Ovary (tissue), 9 donors: Measurements from ENCODE around the gene SP2. TPM values are rescaled to one million over a fixed set of nuclear protein-coding genes. Genes with fewer than 3 reads are reported as not detected.

Experiments used
- DNase-seq, 5 donors: peaks; one replicate each; pipeline ENCODE4 v3.0.0-alpha.2; 2019 to 2020
- H3K27ac ChIP-seq, 2 donors: fragments of 200-600 bp; one replicate each; pipeline versions ENCODE4 v1.5.1 to v1.8.0; 2019 to 2022
- H3K27me3 ChIP-seq: fragments of 200-600 bp; one replicate; pipeline ENCODE4 v1.8.0; 2022
- H3K36me3 ChIP-seq: fragments of 200-600 bp; sonication (generic); one replicate; pipeline ENCODE4 v1.5.1; 2019
- H3K4me1 ChIP-seq: one replicate; pipeline ENCODE4 v1.8.1; 2013; ENCODE audit warnings: mild to moderate bottlenecking, moderate library complexity; ENCODE audit not compliant: insufficient read depth
- H3K4me3 ChIP-seq: fragments of 200-600 bp; sonication (generic); one replicate; pipeline ENCODE4 v1.5.1; 2017
- H3K9me3 ChIP-seq, 2 donors: fragments of 200-600 bp in 1 of 2; sonication (generic) in 1 of 2; one replicate each; pipeline versions ENCODE4 v1.5.1 to v1.8.1; 2013 to 2019; ENCODE audit warnings: mild to moderate bottlenecking in 1 of 2, moderate library complexity in 1 of 2
- EP300 ChIP-seq: sonication (generic); formaldehyde crosslinking; IDR thresholded peaks from one replicate; pipeline ENCODE4 v1.6.1; 2017; ENCODE audit warnings: antibody characterized with exemption
- POLR2A ChIP-seq: fragments of 450-650 bp; IDR thresholded peaks from one replicate; pipeline ENCODE4 v1.6.1; 2017; ENCODE audit warnings: antibody characterized with exemption, mild to moderate bottlenecking, moderate library complexity
- WGBS, 3 donors: extraction: QIAGEN DNeasy Blood & Tissue Kit in 1 of 3; methylation state at CpG; one replicate each; pipeline versions ENCODE4 v1.1.5 to v1.1.7; 2013 to 2017; 5-methylcytosine and 5-hydroxymethylcytosine counted together
- intact Hi-C, 4 donors: fragments of 100-400 bp; cut with DNase I; formaldehyde crosslinking; loops; one replicate each; pipeline versions ENCODE4 v1.11.0 to v1.15.1; 2022 to 2023
- polyA plus RNA-seq, 2 donors: library from polyadenylated mRNA; stranded (reverse); fragments of 200-250 nt in 1 of 2; fragments of 350-450 nt in 1 of 2; fragmentation: Illumina TruSeq in 1 of 2; extraction: RNeasy Lipid Tissue Mini Kit (QIAGEN cat#74804) in 1 of 2; gene quantifications; one replicate each; pipeline ENCODE4 v1.2.3, GENCODE V29; 2013 to 2014
- total RNA-seq, 7 donors: library from RNA; depleted of rRNA in 2 of 7; stranded (reverse); fragments of >200 nt in 2 of 7; fragmentation: NEBNext Ultra II Directional in 3 of 7; extraction: Animal tissue kit (Norgen Biotek cat#: 25700) in 3 of 7; gene quantifications; one replicate each; pipeline versions ENCODE4 v1.1.0 to v1.2.4, GENCODE V29; 2016 to 2023
- TF ChIP-seq, protein P1 (sequence below), 3 donors: fragments of 450-650 bp in 2 of 3; fragments of 200-600 bp in 1 of 3; IDR thresholded peaks; one replicate each; pipeline versions ENCODE4 v1.5.1 to v1.8.0; 2016 to 2022; ENCODE audit warnings: antibody characterized with exemption in 3 of 3, mild to moderate bottlenecking in 1 of 3
- donor health status: DM: no; HTN: no; CAD: no; lungs with moderate emphysema.
- donor health status: DM: no; HTN: no; CAD: no.
- donor health status: Bipolar disorder and iron deficiency.
- donor health status: DM: yes; HTN: yes; CAD: no.
- donor health status: DM: no; HTN: no; CAD: no.
- donor health status: DM: yes; HTN: yes; CAD: no.

The SP2 gene
- total and polyA plus RNA-seq, 9 donors = 2.6 to 22.5 (median 14.7) TPM

- no peak overlapping the region for H3K27ac ChIP-seq
- no peak overlapping the region for H3K4me3 ChIP-seq
- no peaks in the 10 kb centered on the region for H3K27me3 ChIP-seq
- TF ChIP-seq EP300 (no peak), POLR2A (no peak)
- TF ChIP-seq, protein P1, sequence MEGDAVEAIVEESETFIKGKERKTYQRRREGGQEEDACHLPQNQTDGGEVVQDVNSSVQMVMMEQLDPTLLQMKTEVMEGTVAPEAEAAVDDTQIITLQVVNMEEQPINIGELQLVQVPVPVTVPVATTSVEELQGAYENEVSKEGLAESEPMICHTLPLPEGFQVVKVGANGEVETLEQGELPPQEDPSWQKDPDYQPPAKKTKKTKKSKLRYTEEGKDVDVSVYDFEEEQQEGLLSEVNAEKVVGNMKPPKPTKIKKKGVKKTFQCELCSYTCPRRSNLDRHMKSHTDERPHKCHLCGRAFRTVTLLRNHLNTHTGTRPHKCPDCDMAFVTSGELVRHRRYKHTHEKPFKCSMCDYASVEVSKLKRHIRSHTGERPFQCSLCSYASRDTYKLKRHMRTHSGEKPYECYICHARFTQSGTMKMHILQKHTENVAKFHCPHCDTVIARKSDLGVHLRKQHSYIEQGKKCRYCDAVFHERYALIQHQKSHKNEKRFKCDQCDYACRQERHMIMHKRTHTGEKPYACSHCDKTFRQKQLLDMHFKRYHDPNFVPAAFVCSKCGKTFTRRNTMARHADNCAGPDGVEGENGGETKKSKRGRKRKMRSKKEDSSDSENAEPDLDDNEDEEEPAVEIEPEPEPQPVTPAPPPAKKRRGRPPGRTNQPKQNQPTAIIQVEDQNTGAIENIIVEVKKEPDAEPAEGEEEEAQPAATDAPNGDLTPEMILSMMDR (IDR thresholded peaks at IDR 0.05) = no peak
- intact Hi-C loops = no loop called here
- no peaks in the 10 kb centered on the region for H3K9me3 ChIP-seq
- DNase-seq = no peak
- 61 to 68% (median 67%) methylated on average over 4 of the region's 4 CpGs for WGBS, 3 donors
- H3K36me3 ChIP-seq = no peaks in the 10 kb centered on the region
- peaks cover 21% of the 10 kb centered on the region for H3K4me1 ChIP-seq
Measured at GRCh38 chr17:47902039-47902744, 6.2 kb downstream of the SP2 start.

- Histone ChIP-seq H3K36me3 (no peaks in the 10 kb centered on the region), H3K27ac (peak overlapping the region in 1 of 2 donors; percentile 64), H3K9me3 (no peaks in the 10 kb centered on the region), H3K4me1 (peaks cover 22% of the 10 kb centered on the region), H3K27me3 (no peaks in the 10 kb centered on the region), H3K4me3 (no peak overlapping the region)
- DNase-seq = peak; percentile 76 to 82 (median 81)
- intact Hi-C loops = no loop called here
- TF ChIP-seq EP300 = no peak
- 3 to 13% (median 11%) methylated on average over 8 of the region's 8 CpGs for WGBS, 3 donors
Measured at GRCh38 chr17:47905221-47905733, 9.2 kb downstream of the SP2 start.

DNA sequence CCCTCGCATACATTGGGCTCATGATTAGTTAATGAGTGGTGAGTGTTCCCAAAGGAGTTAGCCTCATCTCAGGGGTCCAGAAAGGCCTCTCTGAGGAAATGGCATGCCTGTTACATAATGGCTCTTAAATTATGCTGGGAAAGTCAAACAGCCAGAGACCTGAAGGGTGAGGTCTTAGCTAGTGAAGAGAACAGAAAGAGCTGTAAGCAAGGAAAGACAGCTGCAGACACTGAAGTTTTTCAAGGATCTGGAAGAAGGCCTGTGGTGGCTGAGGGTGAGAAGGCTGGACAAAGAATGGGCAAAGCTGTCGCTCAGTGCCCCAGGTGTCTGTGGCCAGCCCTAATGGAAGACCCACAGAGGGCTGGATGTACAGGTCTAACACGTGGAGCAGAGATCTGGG is 10.4 kb downstream of the SP2 start:
- H3K4me1 ChIP-seq = peaks cover 22% of the 10 kb centered on the region
- H3K27ac ChIP-seq = peak overlapping the region in 1 of 2 donors; percentile 64
- H3K4me3 ChIP-seq = no peak overlapping the region
- DNase-seq = peak in 1 of 5 donors; percentile 31
- H3K9me3 ChIP-seq = no peaks in the 10 kb centered on the region
- TF ChIP-seq EP300 (no peak), POLR2A (no peak)
- TF ChIP-seq, protein P1 (IDR thresholded peaks at IDR 0.05) = no peak
- 81 to 91% (median 85%) methylated on average over 3 of the region's 3 CpGs for WGBS, 3 donors
- intact Hi-C loops = no loop called here
- no peaks in the 10 kb centered on the region for H3K36me3 ChIP-seq
- no peaks in the 10 kb centered on the region for H3K27me3 ChIP-seq

- intact Hi-C loops = no loop called here
- Histone ChIP-seq H3K9me3 (no peaks in the 10 kb centered on the region), H3K4me1 (peaks cover 22% of the 10 kb centered on the region), H3K4me3 (no peak overlapping the region), H3K27ac (no peak overlapping the region), H3K36me3 (no peaks in the 10 kb centered on the region), H3K27me3 (no peaks in the 10 kb centered on the region)
- no peak for DNase-seq
- TF ChIP-seq POLR2A = no peak
- TF ChIP-seq EP300 = no peak
- TF ChIP-seq, protein P1 (IDR thresholded peaks at IDR 0.05) = no peak
- WGBS, 3 donors = 74 to 84% (median 75%) methylated on average over 8 of the region's 8 CpGs
Measured at GRCh38 chr17:47907932-47908562, 12.0 kb downstream of the SP2 start.

- Histone ChIP-seq H3K27ac (no peak overlapping the region), H3K4me3 (no peak overlapping the region), H3K27me3 (no peaks in the 10 kb centered on the region), H3K4me1 (peaks cover 6% of the 10 kb centered on the region), H3K9me3 (no peaks in the 10 kb centered on the region), H3K36me3 (no peaks in the 10 kb centered on the region)
- intact Hi-C loops = no loop called here
- TF ChIP-seq POLR2A = no peak
- WGBS, 3 donors = 93 to 98% (median 96%) methylated on average over 2 of the region's 2 CpGs
- no peak for DNase-seq
Measured at GRCh38 chr17:47913050-47913449, 17.0 kb downstream of the SP2 start.
